Heart right ventricle (tissue), 16 donors: ENCODE results near the gene PKM. TPM values are rescaled to one million over a fixed set of nuclear protein-coding genes. Genes with fewer than 3 reads are reported as not detected.
A peak's percentile ranks its signal among the peaks of the same experiment; 100 is the strongest.

Experiments used
- ATAC-seq, 8 donors: fragments of 200-7000 bp; cut with Tn5 transposase; one replicate each; pipeline ENCODE4 v1.9.1; 2020; ENCODE audit warnings: mild to moderate bottlenecking in 8 of 8, moderate library complexity in 8 of 8, moderate number of reproducible peaks in 1 of 8
- DNase-seq, 2 donors: peaks; one replicate each; pipeline ENCODE4 v3.0.0-alpha.2; 2020
- H3K27ac ChIP-seq, 10 donors: fragments of 200-600 bp; sonication (generic) in 2 of 10; one replicate each; pipeline versions ENCODE4 v1.5.0 to v1.8.0; 2020 to 2022; ENCODE audit warnings: mild to moderate bottlenecking in 3 of 10
- H3K27me3 ChIP-seq, 7 donors: fragments of 200-600 bp; one replicate each; pipeline ENCODE4 v1.8.0; 2021 to 2022; ENCODE audit warnings: mild to moderate bottlenecking in 2 of 7
- H3K36me3 ChIP-seq, 9 donors: fragments of 200-600 bp; sonication (generic) in 1 of 9; one replicate each; pipeline versions ENCODE4 v1.5.0 to v1.8.0; 2020 to 2022; ENCODE audit warnings: mild to moderate bottlenecking in 2 of 9
- H3K4me1 ChIP-seq, 9 donors: fragments of 200-600 bp; sonication (generic) in 1 of 9; one replicate each; pipeline versions ENCODE4 v1.5.0 to v1.8.0; 2020 to 2022; ENCODE audit warnings: mild to moderate bottlenecking in 4 of 9
- H3K4me3 ChIP-seq, 10 donors: fragments of 200-600 bp; sonication (generic) in 2 of 10; one replicate each; pipeline versions ENCODE4 v1.5.0 to v1.8.0; 2020 to 2022; ENCODE audit warnings: mild to moderate bottlenecking in 7 of 10, moderate library complexity in 2 of 10
- H3K9me3 ChIP-seq, 11 donors: fragments of 200-600 bp in 10 of 11; sonication (generic) in 2 of 11; one replicate each; pipeline versions ENCODE4 v1.5.0 to v1.8.0; 2013 to 2022; ENCODE audit warnings: mild to moderate bottlenecking in 2 of 11, control low read depth in 1 of 11, moderate library complexity in 1 of 11
- CTCF ChIP-seq, 9 donors: fragments of 200-600 bp; sonication (generic) in 2 of 9; IDR thresholded peaks; one replicate each; pipeline versions ENCODE4 v1.5.0 to v1.8.0; 2021 to 2022; ENCODE audit warnings: antibody characterized with exemption in 9 of 9, mild to moderate bottlenecking in 5 of 9, moderate library complexity in 1 of 9
- WGBS, 2 donors: extraction: QIAGEN DNeasy Blood & Tissue Kit; methylation state at CpG; one replicate each; pipeline ENCODE4 v1.1.7; 2013; ENCODE audit warnings: inconsistent platforms in 1 of 2; 5-methylcytosine and 5-hydroxymethylcytosine counted together
- intact Hi-C, 10 donors: fragments of 100-400 bp; cut with DNase I; formaldehyde crosslinking; loops; one replicate each; pipeline versions ENCODE4 v1.11.1 to v1.14.2; 2022
- polyA plus RNA-seq, 2 donors: library from polyadenylated mRNA; stranded (reverse); fragments of 200-250 nt; gene quantifications; one replicate each; pipeline ENCODE4 v1.2.3, GENCODE V29; 2013
- total RNA-seq, 10 donors: library from RNA; stranded (reverse); fragmentation: NEBNext Ultra II Directional in 3 of 10; extraction: Animal tissue kit (Norgen Biotek cat#: 25700) in 3 of 10; gene quantifications; one replicate each; pipeline versions ENCODE4 v1.2.1 to v1.2.4, GENCODE V29; 2021 to 2023
- donor health status: Arrhythmogenic right ventricular cardiomyopathy.
- donor health status: ischemic (EF 13 %, LVEDD 7.1; RV severe dilation, severe dysfunction).
- donor health status: healthy with polysubstance abuse.
- donor health status: DM: no; HTN: yes; CAD: no.
- donor health status: DM: no; HTN: no; CAD: no.
- donor health status: ischemic (EF 25% LVEDD 6.9; RV normal size, moderate dysfunction).
- donor health status: ischemic (EF 25% LVEDD 5.7; RV mildly dilated, moderate dysfunction).
- donor health status: healthy.
- donor health status: DM: yes; HTN: yes; CAD: no.
- donor health status: Ischemic cardiomyopathy.
- donor health status: ischemic (EF 35%, LVEDD 5.7; RV mildly dilated, moderate dysfunction).
- donor health status: nonischemic (EF 11% LVEDD 7.7; RV severe dilation, severe dysfunction).
- donor health status: DM: yes; HTN: yes; CAD: no.
- donor health status: PGD.
- donor health status: ischemic (EF 29% LVEDD 5.4; RV normal size, mild dysfunction).
- donor health status: nonischemic (EF 23%, LVEDD 6.1; RV moderate dilation, normal function).

The PKM gene
- total and polyA plus RNA-seq, 12 donors, result 549 to 1,508 (median 1,040) TPM

GRCh38 chr15:72155635-72156616, 75.1 kb downstream of the PKM start:
- H3K9me3 ChIP-seq, result no peaks in the 10 kb centered on the region
- peak overlapping the region; percentile 27 to 64 (median 56) for H3K4me3 ChIP-seq
- H3K27me3 ChIP-seq, result no peaks in the 10 kb centered on the region
- peak overlapping the region in 7 of 10 donors; percentile 2 to 57 (median 30) for H3K27ac ChIP-seq
- H3K36me3 ChIP-seq, result no peaks in the 10 kb centered on the region
- DNase-seq (peak; percentile 81 to 88), ATAC-seq (peak; percentile 86 to 98 (median 93))
- WGBS, 2 donors, result 0 to 2% methylated on average over 19 of the region's 19 CpGs
- intact Hi-C loops, result loop anchor here in 9 of 10 donors (2.0 to 10.0 kb wide), 14 partner anchors 37 to 711 kb away; partner anchors contain the start of genes MYO9A (in 1 of the 9) and SENP8 (in 1 of the 9)
- peak; percentile 73 to 90 (median 85) for TF ChIP-seq CTCF (IDR thresholded peaks at IDR 0.05)
- H3K4me1 ChIP-seq, result peaks cover 0 to 12% (median 8%) of the 10 kb centered on the region in 9 donors

- no peak for TF ChIP-seq CTCF (IDR thresholded peaks at IDR 0.05)
- Histone ChIP-seq H3K27me3 (no peaks in the 10 kb centered on the region), H3K36me3 (no peaks in the 10 kb centered on the region), H3K4me3 (peak overlapping the region; percentile 27 to 64 (median 56)), H3K4me1 (peaks cover 0 to 12% (median 8%) of the 10 kb centered on the region in 9 donors), H3K27ac (peak overlapping the region in 7 of 10 donors; percentile 2 to 57 (median 30)), H3K9me3 (no peaks in the 10 kb centered on the region)
- DNase-seq (peak; percentile 46 to 73), ATAC-seq (peak; percentile 26 to 89 (median 72))
- intact Hi-C loops, result loop anchor here in 9 of 10 donors (2.0 to 10.0 kb wide), 13 partner anchors 36 to 710 kb away; partner anchors contain the start of genes MYO9A (in 1 of the 9) and SENP8 (in 1 of the 9)
- WGBS, 2 donors, result 14 to 19% methylated on average over 14 of the region's 14 CpGs
These were observed 75.9 kb downstream of the PKM start for GRCh38 chr15:72155003-72155621.

DNA sequence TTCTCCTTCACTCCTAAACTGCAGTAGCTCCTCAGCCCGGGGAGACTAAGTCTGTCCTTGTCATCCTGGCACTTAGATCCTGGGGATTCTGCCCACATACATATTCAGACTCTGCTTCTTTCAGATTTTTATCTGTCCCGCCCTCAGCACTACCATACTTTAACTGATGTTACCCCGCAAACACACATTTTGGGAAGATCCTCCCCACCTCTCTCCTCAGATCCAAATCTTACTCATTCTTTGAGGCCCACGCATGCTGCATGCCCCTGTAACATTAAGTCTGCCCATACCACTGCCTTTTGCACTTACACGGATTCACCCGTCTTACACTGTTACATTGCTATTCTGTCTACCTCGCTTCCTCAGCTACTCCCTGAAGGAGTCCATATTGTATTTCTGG, 76.7 kb downstream of the PKM start:
- intact Hi-C loops, result loop anchor here in 7 of 10 donors (2.0 to 10.0 kb wide), 11 partner anchors 36 to 710 kb away; partner anchors contain the start of genes MYO9A (in 1 of the 7) and SENP8 (in 1 of the 7)
- Histone ChIP-seq H3K4me1 (peaks cover 0 to 12% (median 8%) of the 10 kb centered on the region in 9 donors), H3K27ac (no peak overlapping the region), H3K36me3 (no peaks in the 10 kb centered on the region), H3K27me3 (no peaks in the 10 kb centered on the region), H3K4me3 (no peak overlapping the region), H3K9me3 (no peaks in the 10 kb centered on the region)
- TF ChIP-seq CTCF (IDR thresholded peaks at IDR 0.05), result no peak
- WGBS, 2 donors, result 95 to 96% methylated on average over 7 of the region's 7 CpGs
- DNase-seq (no peak), ATAC-seq (no peak)
